ENCODE data around the gene FNBP1. TPM values are rescaled to one million over a fixed set of nuclear protein-coding genes. Genes with fewer than 3 reads are reported as not detected.

Gene FNBP1
- total RNA-seq, 1 donor from 2014 or later, result 48.4 TPM

DNA sequence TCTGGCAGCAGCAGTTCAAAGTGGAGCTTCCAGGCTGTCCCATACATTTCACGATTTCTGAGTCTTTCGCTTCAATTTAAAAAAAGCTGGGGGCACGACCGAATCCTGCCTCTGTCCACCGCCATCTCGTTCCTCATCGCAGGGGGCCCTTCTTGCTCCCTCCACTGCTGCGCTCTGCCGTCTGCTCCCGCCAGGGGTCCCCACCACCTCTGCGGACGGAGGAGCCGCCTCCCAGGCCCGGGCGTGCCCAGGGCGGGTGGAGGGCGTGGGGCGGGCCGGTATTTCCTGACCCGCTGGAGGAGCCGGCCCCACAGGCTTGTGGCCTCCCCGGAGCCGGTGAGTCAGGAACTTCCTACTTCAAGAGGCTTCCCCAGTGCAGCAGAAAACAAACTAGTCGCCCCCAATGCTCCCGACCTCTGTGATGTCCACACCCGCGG, 157.3 kb downstream of the FNBP1 start:
- peak overlapping the region; percentile 34 for H3K4me3 Mint-ChIP-seq
- TF ChIP-seq, protein P1, sequence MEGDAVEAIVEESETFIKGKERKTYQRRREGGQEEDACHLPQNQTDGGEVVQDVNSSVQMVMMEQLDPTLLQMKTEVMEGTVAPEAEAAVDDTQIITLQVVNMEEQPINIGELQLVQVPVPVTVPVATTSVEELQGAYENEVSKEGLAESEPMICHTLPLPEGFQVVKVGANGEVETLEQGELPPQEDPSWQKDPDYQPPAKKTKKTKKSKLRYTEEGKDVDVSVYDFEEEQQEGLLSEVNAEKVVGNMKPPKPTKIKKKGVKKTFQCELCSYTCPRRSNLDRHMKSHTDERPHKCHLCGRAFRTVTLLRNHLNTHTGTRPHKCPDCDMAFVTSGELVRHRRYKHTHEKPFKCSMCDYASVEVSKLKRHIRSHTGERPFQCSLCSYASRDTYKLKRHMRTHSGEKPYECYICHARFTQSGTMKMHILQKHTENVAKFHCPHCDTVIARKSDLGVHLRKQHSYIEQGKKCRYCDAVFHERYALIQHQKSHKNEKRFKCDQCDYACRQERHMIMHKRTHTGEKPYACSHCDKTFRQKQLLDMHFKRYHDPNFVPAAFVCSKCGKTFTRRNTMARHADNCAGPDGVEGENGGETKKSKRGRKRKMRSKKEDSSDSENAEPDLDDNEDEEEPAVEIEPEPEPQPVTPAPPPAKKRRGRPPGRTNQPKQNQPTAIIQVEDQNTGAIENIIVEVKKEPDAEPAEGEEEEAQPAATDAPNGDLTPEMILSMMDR (conservative IDR thresholded peaks at IDR 0.05), result peak; percentile 88
- H3K4me1 Mint-ChIP-seq, result peaks cover 44% of the 10 kb centered on the region

DNA sequence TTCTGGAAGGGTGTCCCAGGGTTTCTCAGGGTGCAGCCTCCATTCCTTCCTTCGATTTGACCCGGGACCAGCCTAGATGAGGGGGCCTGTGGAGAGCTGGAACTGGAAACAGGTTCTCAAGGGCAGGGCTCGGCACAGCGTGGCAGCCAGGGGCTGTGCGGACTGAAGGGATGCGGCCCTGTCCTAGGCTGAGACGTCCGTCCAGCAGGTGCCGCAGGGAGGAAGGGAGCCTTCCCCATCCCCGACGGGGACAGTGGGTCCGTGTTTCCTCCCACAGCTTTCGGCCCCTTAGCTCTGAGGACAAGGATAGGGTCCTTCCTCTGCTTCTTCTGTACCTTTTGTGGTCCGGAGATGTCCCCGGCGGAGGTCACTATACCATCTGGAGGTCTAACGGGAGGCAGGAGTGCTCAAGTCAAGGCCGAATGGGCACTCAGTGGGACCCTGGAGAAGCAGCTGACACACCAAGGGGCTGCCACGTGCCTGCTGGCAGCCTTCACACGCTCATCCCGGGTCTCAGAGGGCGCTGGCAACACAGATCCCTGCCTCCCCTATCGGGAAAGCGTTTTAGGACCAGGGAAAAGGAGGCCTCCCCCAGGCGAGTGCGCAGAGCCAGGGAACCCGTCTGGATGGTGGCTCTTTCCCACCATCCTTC, 157.8 kb downstream of the FNBP1 start:
- H3K27me3 Mint-ChIP-seq (ENCODE audit: low read depth), result no peaks in the 10 kb centered on the region
- H3K4me1 Mint-ChIP-seq, result peaks cover 44% of the 10 kb centered on the region
- no peak overlapping the region for H3K27ac Mint-ChIP-seq (ENCODE audit: unreplicated experiment)

More for the DNA sequence above, 157.3 kb downstream of the FNBP1 start:
- H3K27ac Mint-ChIP-seq (ENCODE audit: unreplicated experiment), result no peak overlapping the region
- H3K27me3 Mint-ChIP-seq (ENCODE audit: low read depth), result no peaks in the 10 kb centered on the region
- DNase-seq (ENCODE audit: low read depth, low spot score), result peak; percentile 82
- no peaks in the 10 kb centered on the region for H3K9me3 Mint-ChIP-seq
- peaks cover 12% of the 10 kb centered on the region for H3K36me3 Mint-ChIP-seq (ENCODE audit: low read depth)

DNA sequence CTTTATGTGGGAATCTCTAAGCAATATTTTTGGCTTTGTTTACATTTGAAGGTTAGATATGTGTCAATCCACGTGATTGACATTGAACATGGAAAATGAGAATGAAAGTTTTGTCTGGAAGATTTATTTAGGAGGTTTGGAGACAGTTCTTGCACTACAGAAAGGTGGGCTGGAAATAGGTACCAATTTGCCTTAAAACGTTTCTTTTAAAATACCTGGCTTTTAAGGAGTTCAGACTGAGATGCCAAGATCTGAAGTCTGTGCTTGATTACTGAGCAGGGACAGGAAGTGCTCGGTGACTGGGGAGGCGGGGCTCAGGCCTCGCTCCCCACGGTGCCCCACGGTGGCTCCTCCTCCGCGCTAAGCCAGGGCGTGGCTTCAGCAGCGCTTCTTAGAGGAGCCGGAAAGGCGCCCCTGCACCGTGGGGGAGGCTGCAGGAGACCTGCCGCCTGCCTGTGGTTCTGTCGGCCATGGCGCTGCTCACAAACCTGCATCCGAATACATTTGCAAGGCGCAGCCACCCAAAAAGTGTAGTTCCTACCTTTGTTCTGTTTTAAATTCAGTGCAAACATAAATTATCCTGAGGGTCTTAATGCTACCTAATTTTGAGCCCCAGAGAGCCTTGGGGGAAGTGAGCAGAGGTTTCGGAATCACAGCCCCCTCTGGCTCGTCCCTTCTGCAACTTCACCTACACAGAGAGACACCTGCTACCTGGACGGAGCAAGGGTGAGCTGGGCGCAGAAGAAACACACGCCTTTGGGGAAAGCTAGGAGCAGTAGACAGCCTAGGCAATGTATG, 158.6 kb downstream of the FNBP1 start:
- Mint-ChIP-seq H3K27ac (ENCODE audit: unreplicated experiment) (peak overlapping the region; percentile 75), H3K9me3 (no peaks in the 10 kb centered on the region), H3K4me3 (peak overlapping the region; percentile 83), H3K36me3 (ENCODE audit: low read depth) (peaks cover 6% of the 10 kb centered on the region), H3K27me3 (ENCODE audit: low read depth) (no peaks in the 10 kb centered on the region), H3K4me1 (peaks cover 38% of the 10 kb centered on the region)
- DNase-seq (ENCODE audit: low read depth, low spot score), result peak; percentile 73
- TF ChIP-seq, protein P1 (conservative IDR thresholded peaks at IDR 0.05), result no peak

More for the DNA sequence above, 157.8 kb downstream of the FNBP1 start:
- DNase-seq (ENCODE audit: low read depth, low spot score), result no peak
- Mint-ChIP-seq H3K9me3 (no peaks in the 10 kb centered on the region), H3K36me3 (ENCODE audit: low read depth) (peaks cover 12% of the 10 kb centered on the region), H3K4me3 (peak overlapping the region; percentile 83)
- TF ChIP-seq, protein P1 (conservative IDR thresholded peaks at IDR 0.05), result no peak

DNA sequence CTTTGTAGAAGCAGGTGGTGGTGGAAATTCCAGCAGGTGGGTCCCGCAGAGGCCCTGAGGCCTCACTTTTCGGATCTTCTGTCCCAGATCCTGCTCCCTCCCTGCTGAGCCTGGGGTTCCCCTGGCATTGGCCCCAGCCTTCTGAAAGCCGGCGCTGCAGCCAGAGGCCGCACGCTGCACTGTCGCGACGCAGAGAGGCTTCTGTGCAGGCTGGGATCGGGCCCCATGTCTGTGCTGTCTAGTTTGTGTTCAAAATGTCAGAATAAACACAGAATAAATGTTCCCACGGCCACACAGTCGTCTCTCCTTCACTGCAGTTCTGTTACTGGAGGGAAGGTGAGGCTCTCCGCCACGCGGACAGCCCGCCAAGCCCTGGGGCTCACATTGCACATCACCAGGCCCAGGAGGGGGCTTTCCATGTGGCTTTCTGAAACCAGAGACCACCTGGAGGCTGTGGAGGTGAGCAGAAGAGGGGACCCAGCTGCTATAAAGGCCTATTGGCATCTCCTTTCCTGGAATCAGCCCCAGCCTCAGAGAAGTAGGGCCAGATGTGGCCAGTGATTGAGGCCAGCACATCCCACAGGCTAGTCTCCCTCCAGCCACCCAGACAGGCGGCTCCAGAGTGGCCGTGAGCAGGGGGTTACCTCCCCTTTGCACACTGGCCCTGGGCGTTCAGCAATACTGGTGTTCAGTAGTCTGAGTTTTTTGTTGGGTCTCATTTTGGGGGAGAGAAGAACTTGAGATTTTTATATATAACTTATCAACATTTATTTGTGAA, 161.3 kb downstream of the FNBP1 start:
- TF ChIP-seq, protein P1 (conservative IDR thresholded peaks at IDR 0.05), result no peak
- Mint-ChIP-seq H3K27ac (ENCODE audit: unreplicated experiment) (no peak overlapping the region), H3K4me3 (no peak overlapping the region)

More for the DNA sequence above, 161.3 kb downstream of the FNBP1 start:
- no peaks in the 10 kb centered on the region for H3K36me3 Mint-ChIP-seq (ENCODE audit: low read depth)
- no peaks in the 10 kb centered on the region for H3K27me3 Mint-ChIP-seq (ENCODE audit: low read depth)
- no peaks in the 10 kb centered on the region for H3K9me3 Mint-ChIP-seq
- no peak for DNase-seq (ENCODE audit: low read depth, low spot score)
- peaks cover 23% of the 10 kb centered on the region for H3K4me1 Mint-ChIP-seq

Data from neural crest cell (in vitro differentiated cells).